K562 (cell line): ENCODE results near the gene PTK7. TPM values are rescaled to one million over a fixed set of nuclear protein-coding genes. Genes with fewer than 3 reads are reported as not detected.

Experiments
- ATAC-seq: fragments of 200-7000 bp; cut with Tn5 transposase; 3 replicates; pipeline ENCODE4 v1.9.1; 2020; ENCODE audit warnings: moderate library complexity
- BruUV-seq: library from RNA; stranded (reverse); fragments of 400-500 nt; replicated peaks from 2 replicates; lab custom pipeline; 2021; lab: Mats Ljungman, UMichigan
- CTCF ChIA-PET: fragments of 300-600 bp; formaldehyde crosslinking; extraction: SDS; loops from one replicate; lab custom pipeline; 2021; ENCODE audit warnings: low intra/inter-chr PET ratio; lab: Yijun Ruan, JAX
- POLR2A ChIA-PET: fragments of 300-600, 350-650 bp; sonication (Branson Sonifier 250); formaldehyde crosslinking; extraction: SDS; loops from one replicate; lab custom pipeline; 2021; ENCODE audit warnings: antibody characterized with exemption, inconsistent platforms; lab: Yijun Ruan, JAX
- DNase-seq, 4 experiments: peaks; one replicate each; pipeline versions ENCODE4 v3.0.0 to v3.0.0-alpha.2; 2011 to 2018; ENCODE audit warnings: low spot score in 3 of 4, mixed read lengths in 3 of 4; ENCODE audit errors: extremely low read depth in 1 of 4
- FAIRE-seq: peaks from 2 replicates; lab custom pipeline; 2011; peaks lifted over from hg19 to GRCh38; lab: Jason Lieb, UNC
- H2AFZ ChIP-seq: 2 replicates; pipeline ENCODE4 v1.6.0; 2011; ENCODE audit warnings: low read depth, low read length, control low read depth, inconsistent platforms
- H3K27ac ChIP-seq: fragments of 200-600 bp; 3 replicates; pipeline ENCODE4 v1.8.0; 2011; ENCODE audit warnings: low read depth, mild to moderate bottlenecking, control low read depth, inconsistent platforms, low read length, moderate library complexity, mixed read lengths; ENCODE audit errors: extremely low read depth
- H3K27me3 ChIP-seq, 2 experiments: fragments of 300-600 bp in 1 of 2; 2 replicates in 1 of 2; 3 replicates in 1 of 2; pipeline versions ENCODE4 v1.6.0 to v1.8.0; 2011; ENCODE audit warnings: inconsistent platforms in 2 of 2, low read length in 2 of 2, mild to moderate bottlenecking in 1 of 2, mixed read lengths in 1 of 2, moderate library complexity in 1 of 2; ENCODE audit not compliant: control insufficient read depth in 2 of 2, insufficient read depth in 2 of 2
- H3K36me3 ChIP-seq: fragments of 300-600 bp; 3 replicates; pipeline ENCODE4 v1.8.0; 2011; ENCODE audit warnings: mild to moderate bottlenecking, low read length, inconsistent platforms; ENCODE audit not compliant: control insufficient read depth, insufficient read depth
- H3K4me1 ChIP-seq, 2 experiments: fragments of 200-600 bp in 1 of 2; replicated peaks in 1 of 2; 2 replicates in 1 of 2; 3 replicates in 1 of 2; pipeline versions ENCODE4 v1.5.1 to v1.8.0; 2011; ENCODE audit warnings: inconsistent platforms in 2 of 2, low read length in 2 of 2, mild to moderate bottlenecking in 1 of 2, mixed read lengths in 1 of 2, moderate library complexity in 1 of 2; ENCODE audit not compliant: control insufficient read depth in 2 of 2, insufficient read depth in 2 of 2
- H3K4me2 ChIP-seq: 2 replicates; pipeline ENCODE4 v1.6.1; 2011; ENCODE audit warnings: low read length, control low read depth, inconsistent platforms, mixed read lengths; ENCODE audit not compliant: insufficient read depth
- H3K4me3 ChIP-seq: fragments of 200-600 bp; sonication (generic), shearing (Covaris generic); 2 replicates; pipeline ENCODE4 v1.5.1; 2016; ENCODE audit warnings: control low read depth, inconsistent platforms
- H3K79me2 ChIP-seq: fragments of 200-600 bp; 3 replicates; pipeline ENCODE4 v1.8.0; 2011; ENCODE audit warnings: low read length, inconsistent platforms; ENCODE audit not compliant: control insufficient read depth, insufficient read depth
- H3K9ac ChIP-seq, 2 experiments: 2 replicates each; pipeline versions ENCODE4 v1.6.0 to v1.6.1; 2011; ENCODE audit warnings: low read depth in 2 of 2, low read length in 2 of 2, control low read depth in 1 of 2, inconsistent platforms in 1 of 2, mild to moderate bottlenecking in 1 of 2, mixed read lengths in 1 of 2; ENCODE audit not compliant: insufficient read depth in 1 of 2
- H3K9me1 ChIP-seq: one replicate; pipeline ENCODE4 v1.6.0; 2011; ENCODE audit warnings: inconsistent platforms, mild to moderate bottlenecking, low read length, moderate library complexity; ENCODE audit not compliant: control insufficient read depth, insufficient read depth
- H3K9me3 ChIP-seq: replicated peaks from 2 replicates; pipeline ENCODE4 v1.5.1; 2011; ENCODE audit warnings: low read depth, low read length, inconsistent platforms; ENCODE audit not compliant: control insufficient read depth, insufficient read depth
- H4K20me1 ChIP-seq: replicated peaks from 2 replicates; pipeline ENCODE4 v1.6.1; 2011; ENCODE audit warnings: low read length, inconsistent platforms, mixed read lengths; ENCODE audit not compliant: control insufficient read depth, insufficient read depth
- BCOR ChIP-seq: fragments of 450-650 bp; IDR thresholded peaks from 2 replicates; pipeline ENCODE4 v1.6.1; 2016
- CBX8 ChIP-seq: fragments of 200-600 bp; sonication (generic); IDR thresholded peaks from 2 replicates; pipeline ENCODE4 v1.6.1; 2012; ENCODE audit warnings: borderline replicate concordance, mixed run types, low read depth, mild to moderate bottlenecking, moderate library complexity, mixed read lengths, low read length, control low read depth, inconsistent platforms; ENCODE audit not compliant: poor library complexity, severe bottlenecking; ENCODE audit errors: extremely low read depth
- GTF2B ChIP-seq: IDR thresholded peaks from 2 replicates; pipeline ENCODE4 v1.6.1; 2011; ENCODE audit not compliant: insufficient read length; ENCODE audit errors: extremely low read depth
- NFRKB ChIP-seq: fragments of 450-650 bp; IDR thresholded peaks from 2 replicates; pipeline ENCODE4 v1.6.1; 2016; ENCODE audit warnings: low read depth
- OTX1 ChIP-seq: fragments of 450-650 bp; formaldehyde crosslinking; IDR thresholded peaks from 2 replicates; pipeline ENCODE4 v1.4.0; 2022; ENCODE audit warnings: mild to moderate bottlenecking
- PCBP1 ChIP-seq: fragments of 200-400 bp; formaldehyde crosslinking; IDR thresholded peaks from 2 replicates; pipeline ENCODE4 v1.6.1; 2018; ENCODE audit warnings: mild to moderate bottlenecking, low read depth, low read length; ENCODE audit not compliant: poor library complexity, severe bottlenecking
- PTRF ChIP-seq: fragments of 450-650 bp; IDR thresholded peaks from 2 replicates; pipeline ENCODE4 v1.6.1; 2016; ENCODE audit warnings: mild to moderate bottlenecking, missing genetic modification characterization, missing compliant biosample characterization
- SAFB ChIP-seq: fragments of 200-400 bp; formaldehyde crosslinking; IDR thresholded peaks from 2 replicates; pipeline ENCODE4 v1.6.1; 2017; ENCODE audit warnings: low read depth, low read length, borderline replicate concordance
- ZNF12 ChIP-seq: sonication (generic); formaldehyde crosslinking; IDR thresholded peaks from 2 replicates; pipeline ENCODE4 v1.4.0; 2020; ENCODE audit warnings: mild to moderate bottlenecking, missing genetic modification reagents
- ZNF253 ChIP-seq: fragments of 250-450 bp; sonication (Bioruptor Pico); conservative IDR thresholded peaks from 2 replicates; pipeline ENCODE4 v1.6.1; 2021; ENCODE audit warnings: mild to moderate bottlenecking
- ZNF398 ChIP-seq: fragments of 250-450 bp; sonication (Bioruptor Pico); IDR thresholded peaks from 2 replicates; pipeline ENCODE4 v1.8.0; 2021; ENCODE audit warnings: moderate library complexity, mild to moderate bottlenecking, inconsistent platforms
- ZNF551 ChIP-seq: fragments of 250-450 bp; sonication (Bioruptor Pico); IDR thresholded peaks from 2 replicates; pipeline ENCODE4 v1.5.0; 2021; ENCODE audit warnings: mild to moderate bottlenecking, moderate library complexity
- ZNF699 ChIP-seq: fragments of 250-450 bp; sonication (Bioruptor Pico); IDR thresholded peaks from 2 replicates; pipeline ENCODE4 v1.8.0; 2021; ENCODE audit warnings: mild to moderate bottlenecking, moderate library complexity; ENCODE audit not compliant: insufficient replicate concordance
- ZNF764 ChIP-seq: fragments of 250-450 bp; sonication (Bioruptor Pico); IDR thresholded peaks from 2 replicates; pipeline ENCODE4 v1.4.0; 2020; ENCODE audit warnings: low read depth, mild to moderate bottlenecking, moderate library complexity
- WGBS: fragments of 100-300 bp; shearing (Covaris generic); methylation state at CpG from one replicate; pipeline ENCODE4 v1.1.6; 2016; ENCODE audit warnings: low coverage, mixed read lengths; ENCODE audit not compliant: insufficient coverage; ENCODE audit errors: missing lambda C conversion rate; 5-methylcytosine and 5-hydroxymethylcytosine counted together
- in situ Hi-C: fragments of 300-500 bp; cut with MboI; formaldehyde crosslinking; loops from 4 replicates; pipeline ENCODE4 v1.15.0; 2018; ENCODE audit warnings: inconsistent platforms, mixed read lengths
- intact Hi-C: fragments of 100-400 bp; cut with micrococcal nuclease; formaldehyde crosslinking; loops from 2 replicates; pipeline ENCODE4 v1.14.2; 2022
- polyA plus RNA-seq, 8 experiments: library from polyadenylated mRNA; depleted of rRNA in 4 of 8; stranded (reverse) in 5 of 8; unstranded in 3 of 8; fragments of >200 nt; fragmentation: Nextera tagmentation in 2 of 8; fragmentation: Illumina TruSeq in 1 of 8; extraction: Ambion mirVana in 2 of 8; extraction: Trizol in 1 of 8; gene quantifications; 2 replicates each; pipeline versions ENCODE4 v1.2.1 to v1.2.3, GENCODE V29; 2011 to 2014; ENCODE audit warnings: inconsistent platforms in 1 of 8, missing spikeins in 1 of 8
- total RNA-seq, 7 experiments: library from RNA; depleted of rRNA in 6 of 7; stranded (reverse); fragments of >200 nt in 6 of 7; fragmentation: Illumina TruSeq in 2 of 7; extraction: Trizol in 2 of 7; gene quantifications; 2 replicates each; pipeline versions ENCODE4 v1.2.1 to v1.2.3, GENCODE V29; 2011 to 2021; ENCODE audit warnings: low replicate concordance in 1 of 7
- TF ChIP-seq, protein P1 (sequence below): sonication (generic); formaldehyde crosslinking; IDR thresholded peaks from 2 replicates; pipeline ENCODE4 v1.8.0; 2022; ENCODE audit warnings: mild to moderate bottlenecking, missing genetic modification reagents

Gene PTK7
- total and polyA plus RNA-seq, 9 of the 15 experiments (the other 6 are each of a cell fraction or from before 2014, with no cell fraction given), result 0.20 to 6.8 (median 4.2) TPM

DNA sequence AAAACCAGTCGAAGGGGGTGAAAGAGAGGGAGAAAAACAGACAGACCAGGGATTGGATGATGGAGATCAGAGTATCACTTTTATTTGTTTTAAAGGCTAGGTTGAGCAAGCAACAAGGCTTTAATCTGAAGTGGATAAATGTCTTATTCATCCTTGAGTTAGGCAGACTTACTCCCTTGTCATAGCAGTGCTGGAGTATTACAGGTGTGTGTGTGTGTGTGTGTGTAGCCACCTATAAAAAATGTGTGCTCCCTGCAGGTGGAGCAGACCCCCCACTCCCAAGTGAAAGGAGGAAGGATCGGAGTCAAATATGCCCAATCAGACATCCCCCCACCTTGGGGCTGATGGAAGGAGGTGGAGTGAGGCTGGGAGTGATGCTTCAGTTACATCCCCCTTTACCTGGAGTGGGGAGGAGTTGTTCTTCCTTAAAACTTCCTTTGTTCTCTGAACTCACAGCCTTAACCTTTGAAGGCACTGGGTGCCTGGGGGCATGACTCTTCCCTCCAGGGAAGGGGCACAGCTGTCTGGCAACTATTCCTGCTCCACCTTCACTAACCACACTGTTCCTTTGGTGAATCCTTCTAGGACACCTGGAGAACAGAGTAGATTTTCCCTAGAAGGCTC lies 27.3 kb downstream of the PTK7 start:
- no peaks in the 10 kb centered on the region for H3K9me3 ChIP-seq
- H2AFZ ChIP-seq, result no peak overlapping the region
- H3K9me1 ChIP-seq, result no peaks in the 10 kb centered on the region
- no peaks in the 10 kb centered on the region for H3K36me3 ChIP-seq
- ChIA-PET CTCF (no interaction called here), POLR2A (interaction anchor here (0.6 kb wide), 1 partner anchor 40 kb away, joined by 3 read pairs; no protein-coding TSS in a partner anchor)
- WGBS, result 15% methylated on average over 2 of the region's 2 CpGs
- no peaks in the 10 kb centered on the region for H3K79me2 ChIP-seq
- in situ Hi-C loops (no loop called here), intact Hi-C loops (no loop called here)
- H3K27ac ChIP-seq, result no peak overlapping the region
- H4K20me1 ChIP-seq, result no peaks in the 10 kb centered on the region
- no peaks in the 10 kb centered on the region for H3K4me1 ChIP-seq
- ATAC-seq (no peak), FAIRE-seq (no peak), DNase-seq (no peak)
- BruUV-seq, result no TSS peak
- no peak overlapping the region for H3K4me2 ChIP-seq
- no peak overlapping the region for H3K4me3 ChIP-seq
- no peaks in the 10 kb centered on the region for H3K27me3 ChIP-seq
- H3K9ac ChIP-seq, result peak overlapping the region in 1 of 2 experiments; percentile 19; a peak in 1 of 4 replicates
- TF ChIP-seq GTF2B, result no peak
- no peak for TF ChIP-seq PCBP1
- TF ChIP-seq, protein P1, sequence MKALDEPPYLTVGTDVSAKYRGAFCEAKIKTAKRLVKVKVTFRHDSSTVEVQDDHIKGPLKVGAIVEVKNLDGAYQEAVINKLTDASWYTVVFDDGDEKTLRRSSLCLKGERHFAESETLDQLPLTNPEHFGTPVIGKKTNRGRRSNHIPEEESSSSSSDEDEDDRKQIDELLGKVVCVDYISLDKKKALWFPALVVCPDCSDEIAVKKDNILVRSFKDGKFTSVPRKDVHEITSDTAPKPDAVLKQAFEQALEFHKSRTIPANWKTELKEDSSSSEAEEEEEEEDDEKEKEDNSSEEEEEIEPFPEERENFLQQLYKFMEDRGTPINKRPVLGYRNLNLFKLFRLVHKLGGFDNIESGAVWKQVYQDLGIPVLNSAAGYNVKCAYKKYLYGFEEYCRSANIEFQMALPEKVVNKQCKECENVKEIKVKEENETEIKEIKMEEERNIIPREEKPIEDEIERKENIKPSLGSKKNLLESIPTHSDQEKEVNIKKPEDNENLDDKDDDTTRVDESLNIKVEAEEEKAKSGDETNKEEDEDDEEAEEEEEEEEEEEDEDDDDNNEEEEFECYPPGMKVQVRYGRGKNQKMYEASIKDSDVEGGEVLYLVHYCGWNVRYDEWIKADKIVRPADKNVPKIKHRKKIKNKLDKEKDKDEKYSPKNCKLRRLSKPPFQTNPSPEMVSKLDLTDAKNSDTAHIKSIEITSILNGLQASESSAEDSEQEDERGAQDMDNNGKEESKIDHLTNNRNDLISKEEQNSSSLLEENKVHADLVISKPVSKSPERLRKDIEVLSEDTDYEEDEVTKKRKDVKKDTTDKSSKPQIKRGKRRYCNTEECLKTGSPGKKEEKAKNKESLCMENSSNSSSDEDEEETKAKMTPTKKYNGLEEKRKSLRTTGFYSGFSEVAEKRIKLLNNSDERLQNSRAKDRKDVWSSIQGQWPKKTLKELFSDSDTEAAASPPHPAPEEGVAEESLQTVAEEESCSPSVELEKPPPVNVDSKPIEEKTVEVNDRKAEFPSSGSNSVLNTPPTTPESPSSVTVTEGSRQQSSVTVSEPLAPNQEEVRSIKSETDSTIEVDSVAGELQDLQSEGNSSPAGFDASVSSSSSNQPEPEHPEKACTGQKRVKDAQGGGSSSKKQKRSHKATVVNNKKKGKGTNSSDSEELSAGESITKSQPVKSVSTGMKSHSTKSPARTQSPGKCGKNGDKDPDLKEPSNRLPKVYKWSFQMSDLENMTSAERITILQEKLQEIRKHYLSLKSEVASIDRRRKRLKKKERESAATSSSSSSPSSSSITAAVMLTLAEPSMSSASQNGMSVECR, result no peak
- TF ChIP-seq OTX1 (CRISPR knock-in tag), result no peak
- TF ChIP-seq SAFB, result no peak
- TF ChIP-seq PTRF (tag), result no peak
- no peak for TF ChIP-seq NFRKB
- no peak for TF ChIP-seq CBX8
- TF ChIP-seq ZNF253, result no peak
- TF ChIP-seq BCOR, result no peak
- no peak for TF ChIP-seq ZNF12 (CRISPR knock-in tag)
- no peak for TF ChIP-seq ZNF551 (CRISPR knock-in tag)
- no peak for TF ChIP-seq ZNF764 (CRISPR knock-in tag)
- TF ChIP-seq ZNF398 (CRISPR knock-in tag), result no peak
- TF ChIP-seq ZNF699 (CRISPR knock-in tag), result no peak
